ENCODE results near the gene SLC8A2.
"Not testable (repeated sequence)": the region's sequence is repeated elsewhere in the genome, so short reads cannot be mapped to it uniquely, and the experiment has no call there.

SLC8A2 gene

GRCh38 chr19:47408156-47408938 is 63.3 kb downstream of the SLC8A2 start:
- DNase-seq (ENCODE audit: low spot score), result no peak

DNA sequence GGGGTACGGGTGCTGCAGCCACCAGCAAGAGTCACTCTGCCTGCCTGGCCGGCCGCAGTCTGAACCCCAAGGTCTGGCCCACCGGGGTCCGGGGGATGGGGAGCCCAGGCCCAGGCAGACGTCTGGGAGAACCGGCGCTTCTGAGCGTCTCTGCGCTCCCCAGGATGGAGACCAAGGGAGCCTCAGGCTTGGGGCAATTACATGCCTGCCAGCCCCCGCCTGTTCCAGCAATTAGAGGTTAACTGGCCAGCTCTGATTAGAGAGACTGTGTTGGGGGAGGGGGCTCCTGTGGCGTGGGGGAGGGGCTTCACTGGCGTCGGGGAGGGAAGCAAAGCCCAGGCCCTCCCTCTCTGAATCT is 64.3 kb downstream of the SLC8A2 start:
- no peak for DNase-seq (ENCODE audit: low spot score)

DNA sequence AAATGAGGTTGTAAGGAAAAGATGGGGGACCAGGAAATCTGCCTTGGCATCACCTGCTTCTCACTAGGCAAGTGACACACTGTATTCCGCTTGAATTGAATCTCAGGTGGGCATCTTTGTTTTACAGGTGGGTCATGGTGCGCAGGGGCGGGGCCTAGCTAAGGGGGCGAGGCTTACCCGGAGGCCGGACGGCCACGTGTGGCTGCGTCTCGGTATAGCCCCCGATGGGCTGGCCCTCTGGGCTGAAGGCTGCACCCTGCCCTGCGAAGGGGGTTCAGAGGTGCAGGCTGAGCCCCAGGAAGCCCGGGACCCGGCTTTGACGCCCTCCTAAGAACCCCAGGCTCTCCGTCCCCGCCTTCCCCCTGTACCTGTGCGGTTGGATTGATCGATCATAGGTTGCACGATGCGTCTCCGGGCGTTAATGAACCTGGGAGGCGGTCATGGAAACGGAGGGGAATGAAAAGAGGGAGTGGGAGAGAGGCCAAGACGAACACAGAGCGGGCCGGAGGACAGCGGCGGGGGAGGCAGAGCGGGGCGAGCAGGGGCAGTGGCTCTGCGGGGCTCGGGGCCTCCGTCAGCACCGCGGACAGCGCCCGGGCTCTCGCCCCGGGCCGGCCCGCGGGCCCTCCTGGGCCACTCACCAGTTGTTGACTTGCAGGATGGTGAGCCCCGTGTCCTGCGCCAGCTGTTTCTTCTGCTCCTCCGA is 64.8 kb downstream of the SLC8A2 start:
- no peak for DNase-seq (ENCODE audit: low spot score)

GRCh38 chr19:47405854-47406417 is 65.8 kb downstream of the SLC8A2 start:
- DNase-seq (ENCODE audit: low spot score), result no peak

- DNase-seq (ENCODE audit: low spot score), result no peak
These were observed 66.5 kb downstream of the SLC8A2 start for GRCh38 chr19:47405197-47405550.

DNA sequence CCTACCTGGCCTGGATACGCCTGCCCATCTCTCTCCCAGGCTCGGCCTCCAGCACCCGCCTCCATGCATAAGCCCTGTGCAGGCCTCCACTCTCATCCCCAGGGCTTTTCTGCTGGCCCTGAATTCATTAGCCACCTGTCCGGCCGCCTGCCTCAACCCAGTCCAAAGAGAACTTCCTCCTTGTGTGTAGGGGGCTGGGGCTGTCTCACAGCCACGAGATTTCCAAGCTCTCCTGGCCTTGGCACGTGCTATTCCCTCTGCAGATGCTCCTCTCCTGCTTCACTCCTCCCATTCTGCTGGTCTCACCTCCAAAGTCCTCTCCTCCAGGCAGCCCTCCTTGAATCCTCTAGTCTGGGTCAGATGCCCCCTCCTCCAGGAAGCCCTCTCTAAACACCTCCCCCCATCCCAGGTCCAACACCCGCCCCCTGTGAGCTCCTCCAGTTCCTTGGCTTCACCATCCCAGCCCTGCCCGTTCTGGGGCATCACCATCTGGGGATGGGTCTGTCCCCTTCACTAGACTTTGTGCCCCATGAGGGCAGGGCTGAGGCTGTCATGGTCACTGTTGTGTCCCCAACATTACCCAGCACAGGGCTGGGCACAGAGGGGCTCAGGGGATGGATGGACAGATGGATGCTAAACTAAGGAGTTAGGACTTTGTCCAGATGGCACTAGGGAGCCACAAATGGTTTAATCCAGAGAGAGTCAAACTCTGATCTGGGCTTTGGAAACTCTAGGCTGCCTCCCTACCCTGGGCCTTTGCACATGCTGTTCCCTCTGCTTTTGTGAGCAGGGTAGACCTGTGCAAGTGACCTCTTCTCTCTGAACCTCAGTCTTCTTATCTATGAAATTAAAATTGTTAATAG is 67.1 kb downstream of the SLC8A2 start:
- DNase-seq (ENCODE audit: low spot score), result no peak

GRCh38 chr19:47402504-47402903 is 69.2 kb downstream of the SLC8A2 start:
- no peak for DNase-seq (ENCODE audit: low spot score)

DNA sequence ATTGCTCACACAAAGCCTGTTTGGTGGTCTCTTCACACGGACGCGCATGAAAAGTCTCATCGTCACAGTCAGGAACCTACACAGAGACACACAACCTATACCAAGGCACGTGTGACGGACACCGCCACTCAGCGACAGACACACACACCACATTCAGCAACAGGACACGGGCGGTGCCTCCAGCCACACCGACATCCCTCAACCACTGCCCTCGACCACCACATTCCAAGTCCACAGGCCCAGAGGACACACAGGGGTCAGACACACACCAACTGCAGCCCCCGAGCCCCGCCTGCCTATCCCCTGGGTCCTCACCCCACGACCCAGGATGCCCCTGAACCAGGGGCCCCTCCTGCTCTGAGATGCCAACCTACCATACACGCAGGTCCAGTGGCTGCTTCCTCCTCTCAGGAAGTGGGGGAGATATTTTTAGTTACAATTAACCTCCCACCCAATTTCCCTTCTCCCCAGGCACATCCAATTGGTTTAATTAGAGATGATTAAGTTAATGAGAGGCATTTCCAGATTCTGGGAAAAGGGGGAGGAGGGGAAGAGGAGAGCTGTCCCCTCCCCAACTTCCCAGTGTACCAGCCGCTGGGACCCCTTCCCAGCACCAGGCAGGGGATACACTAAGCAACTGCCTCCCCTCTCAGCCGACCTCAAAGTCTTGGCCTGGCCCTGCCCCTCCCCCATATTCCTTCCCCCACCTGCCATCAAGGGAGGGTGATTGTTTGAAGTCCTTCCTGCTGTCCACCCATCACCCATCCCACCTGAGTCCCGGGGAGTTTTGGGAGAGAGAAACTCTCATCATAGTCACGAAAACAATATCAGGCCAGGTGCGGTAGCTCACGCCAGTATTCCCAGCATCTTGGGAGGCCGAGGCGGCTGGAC is 72.7 kb downstream of the SLC8A2 start:
- DNase-seq (ENCODE audit: low spot score), result no peak

- peak; percentile 64 for DNase-seq (ENCODE audit: low spot score)
These were observed 80.0 kb downstream of the SLC8A2 start for GRCh38 chr19:47391510-47392223.

- DNase-seq (ENCODE audit: low spot score), result no peak
These were observed 80.9 kb downstream of the SLC8A2 start for GRCh38 chr19:47390533-47391488.

- DNase-seq (ENCODE audit: low spot score), result no peak
These were observed 82.5 kb downstream of the SLC8A2 start for GRCh38 chr19:47389150-47389556.

GRCh38 chr19:47388721-47389120 is 83.0 kb downstream of the SLC8A2 start:
- DNase-seq (ENCODE audit: low spot score), result not testable (repeated sequence)

DNA sequence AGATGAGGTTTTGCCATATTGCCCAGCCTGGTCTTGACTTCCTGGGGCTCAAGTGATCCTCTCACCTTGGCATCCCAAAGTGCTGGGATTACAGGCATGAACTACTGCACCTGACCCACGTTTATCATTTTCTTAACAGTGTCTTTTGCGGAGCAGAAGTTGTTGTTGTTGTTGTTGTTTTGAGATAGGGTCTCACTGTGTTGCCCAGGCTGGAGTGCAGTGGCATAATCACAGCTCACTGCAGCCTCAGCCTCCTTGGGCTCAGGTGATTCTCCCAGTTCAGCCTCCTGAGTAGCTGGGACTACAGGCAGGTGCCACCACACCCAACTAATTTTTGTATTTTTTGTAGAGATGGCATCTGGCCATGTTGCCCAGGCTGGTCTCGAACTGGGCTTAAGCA is 84.1 kb downstream of the SLC8A2 start:
- not testable (repeated sequence) for DNase-seq (ENCODE audit: low spot score)

DNA sequence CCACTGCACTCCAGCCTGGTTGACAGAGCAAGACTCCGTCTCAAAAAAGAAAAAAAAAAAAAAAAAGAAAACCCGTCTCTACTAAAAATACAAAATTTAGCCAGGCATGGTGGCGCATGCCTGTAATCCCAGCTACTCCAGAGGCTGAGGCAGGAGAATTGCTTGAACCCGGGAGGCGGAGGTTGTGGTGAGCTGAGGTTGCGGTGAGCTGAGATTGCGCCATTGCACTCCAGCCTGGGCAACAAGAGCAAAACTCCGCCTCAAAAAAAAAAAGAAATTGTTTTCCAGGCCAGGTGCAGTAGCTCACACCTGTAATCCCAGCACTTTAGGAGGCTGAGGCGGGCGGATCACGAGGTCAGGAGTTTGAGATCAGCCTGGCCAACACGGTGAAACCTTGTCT is 85.1 kb downstream of the SLC8A2 start:
- not testable (repeated sequence) for DNase-seq (ENCODE audit: low spot score)

DNA sequence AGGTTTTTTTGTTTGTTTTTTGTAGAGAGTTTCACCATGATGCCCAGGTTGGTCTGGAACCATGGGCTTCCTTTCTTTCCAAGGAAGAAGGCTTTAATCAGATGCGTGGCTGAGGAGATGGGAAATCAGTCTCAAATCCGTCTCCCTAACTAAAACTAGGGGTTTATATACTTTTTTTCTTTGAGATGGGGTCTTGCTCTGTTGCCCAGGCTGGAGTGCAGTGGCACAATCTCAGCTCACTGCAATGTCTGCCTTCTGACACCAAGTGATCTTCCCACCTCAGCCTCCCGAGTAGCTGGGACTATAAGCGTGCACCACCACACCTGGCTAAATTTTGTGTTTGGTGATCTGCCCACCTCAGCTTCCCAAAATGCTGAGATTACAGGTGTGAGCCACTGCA is 87.2 kb downstream of the SLC8A2 start:
- DNase-seq (ENCODE audit: low spot score), result not testable (repeated sequence)

- DNase-seq (ENCODE audit: low spot score), result not testable (repeated sequence)
These were observed 87.8 kb downstream of the SLC8A2 start for GRCh38 chr19:47383890-47384289.

DNA sequence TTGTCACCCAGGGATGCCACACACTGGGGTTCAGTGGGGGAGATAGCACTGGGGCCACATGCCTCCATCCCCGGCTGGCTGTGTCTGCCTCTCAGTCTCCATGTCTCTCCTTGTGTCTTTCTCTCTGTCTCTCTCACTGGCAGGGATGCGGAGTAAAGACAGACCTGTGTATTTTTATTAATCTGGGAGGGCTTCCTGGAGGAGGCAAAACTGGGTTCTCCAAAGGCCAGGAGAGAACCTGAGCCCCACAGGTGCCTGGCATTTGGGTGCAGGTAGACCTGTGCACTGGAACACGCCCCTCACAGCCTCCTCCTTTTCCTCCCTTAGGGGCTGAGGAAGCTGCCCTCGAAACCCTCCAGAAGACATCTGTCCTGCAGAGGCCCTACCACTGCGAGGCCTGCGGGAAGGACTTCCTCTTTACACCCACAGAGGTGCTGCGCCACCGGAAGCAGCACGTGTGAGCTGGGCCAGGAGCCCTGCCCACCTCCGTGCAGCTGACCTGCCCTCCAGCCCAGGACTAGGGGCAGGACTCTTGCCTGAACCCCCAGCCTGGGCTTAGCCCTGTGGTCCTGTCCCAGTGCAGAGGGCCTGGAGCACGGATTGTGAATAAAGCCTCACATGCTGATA is 89.9 kb downstream of the SLC8A2 start:
- no peak for DNase-seq (ENCODE audit: low spot score)

DNA sequence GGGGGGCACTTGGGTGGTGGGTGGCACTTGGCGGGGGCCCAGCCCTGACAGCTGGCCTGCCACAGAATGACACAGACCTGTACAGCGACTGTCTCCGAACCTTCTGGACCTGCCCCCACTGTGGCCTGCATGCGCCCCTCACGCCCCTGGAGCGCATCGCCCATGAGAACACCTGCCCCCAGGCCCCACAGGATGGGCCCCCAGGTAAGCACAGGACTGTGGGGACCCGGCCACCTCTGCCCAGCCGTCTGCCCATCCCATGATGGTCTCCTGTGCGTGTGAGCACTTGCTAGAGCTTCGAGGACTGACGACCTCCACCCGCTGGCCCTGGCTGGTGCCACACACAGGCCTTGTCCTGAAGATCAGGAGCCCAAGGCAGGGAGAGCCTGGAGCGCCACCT is 90.6 kb downstream of the SLC8A2 start:
- DNase-seq (ENCODE audit: low spot score), result no peak

GRCh38 chr19:47380559-47380958 is 91.1 kb downstream of the SLC8A2 start:
- no peak for DNase-seq (ENCODE audit: low spot score)

Measured in HuH-7 (cell line).